Gastroesophageal sphincter (tissue), 3 donors: ENCODE data around the gene AFAP1.

Source experiments
- CTCF ChIP-seq, 4 experiments: fragments of 200-600 bp in 2 of 4; fragments of 450-650 bp in 2 of 4; sonication (generic) in 1 of 4; IDR thresholded peaks; one replicate each; pipeline ENCODE4 v1.5.1; 2017 to 2019; ENCODE audit warnings: antibody characterized with exemption in 4 of 4, mild to moderate bottlenecking in 2 of 4, moderate library complexity in 2 of 4
- POLR2AphosphoS5 ChIP-seq: sonication (generic); formaldehyde crosslinking; IDR thresholded peaks from one replicate; pipeline ENCODE4 v1.6.1; 2017; ENCODE audit warnings: antibody characterized with exemption

- TF ChIP-seq CTCF (IDR thresholded peaks at IDR 0.05) = peak; percentile 87 to 94 (median 92)
- TF ChIP-seq POLR2AphosphoS5 = no peak
These were observed 137.5 kb downstream of the AFAP1 start for GRCh38 chr4:7802093-7802726.
